GM21825 (cell line): Measurements from ENCODE around the gene NECAP2.
A peak's percentile ranks its signal among the peaks of the same experiment; 100 is the strongest.
"Not testable (repeated sequence)": the region's sequence is repeated elsewhere in the genome, so short reads cannot be mapped to it uniquely, and the experiment has no call there.

Source experiments
- ATAC-seq: cut with Tn5 transposase; IDR thresholded peaks from one replicate; pipeline ENCODE4 v1.9.1; 2021; ENCODE audit warnings: mild to moderate bottlenecking, moderate library complexity; ENCODE audit not compliant: unreplicated experiment

The NECAP2 gene

GRCh38 chr1:16492937-16493336, 52.4 kb downstream of the NECAP2 start:
- not testable (repeated sequence) for ATAC-seq

- not testable (repeated sequence) for ATAC-seq
These were observed 53.2 kb downstream of the NECAP2 start for GRCh38 chr1:16493731-16494130.

GRCh38 chr1:16497474-16497904, 57.0 kb downstream of the NECAP2 start:
- not testable (repeated sequence) for ATAC-seq

GRCh38 chr1:16498047-16498446, 57.5 kb downstream of the NECAP2 start:
- not testable (repeated sequence) for ATAC-seq

GRCh38 chr1:16498573-16499413, 58.3 kb downstream of the NECAP2 start:
- peak; percentile 77 for ATAC-seq

GRCh38 chr1:16500466-16500865, 59.9 kb downstream of the NECAP2 start:
- not testable (repeated sequence) for ATAC-seq

- ATAC-seq = not testable (repeated sequence)
These were observed 60.5 kb downstream of the NECAP2 start for GRCh38 chr1:16500975-16501374.

- not testable (repeated sequence) for ATAC-seq
These were observed 60.9 kb downstream of the NECAP2 start for GRCh38 chr1:16501446-16501845.

- ATAC-seq = no peak
These were observed 63.0 kb downstream of the NECAP2 start for GRCh38 chr1:16503494-16503893.

GRCh38 chr1:16505870-16506269, 65.3 kb downstream of the NECAP2 start:
- not testable (repeated sequence) for ATAC-seq

GRCh38 chr1:16506364-16507136, 66.0 kb downstream of the NECAP2 start:
- not testable (repeated sequence) for ATAC-seq

- not testable (repeated sequence) for ATAC-seq
These were observed 68.4 kb downstream of the NECAP2 start for GRCh38 chr1:16508861-16509445.
